Activated effector memory CD4-positive, alpha-beta T cell treated with anti-CD3 and anti-CD28 coated beads, Interleukin-2, amount 50 U/mL, for 16 hours (primary cell): ENCODE results near the gene COA1.
"Not testable (repeated sequence)": the region's sequence is repeated elsewhere in the genome, so short reads cannot be mapped to it uniquely, and the experiment has no call there.

Experiments
- DNase-seq: peaks from one replicate; pipeline ENCODE4 v3.0.0-alpha.2; 2020

COA1 gene

GRCh38 chr7:43729214-43729923, at the start of gene COA1:
TSS of gene COA1 (minus strand) at chr7:43729523. CDS start at chr7:43648614, 80,909 bp downstream.
- peak; percentile 93 for DNase-seq

DNA sequence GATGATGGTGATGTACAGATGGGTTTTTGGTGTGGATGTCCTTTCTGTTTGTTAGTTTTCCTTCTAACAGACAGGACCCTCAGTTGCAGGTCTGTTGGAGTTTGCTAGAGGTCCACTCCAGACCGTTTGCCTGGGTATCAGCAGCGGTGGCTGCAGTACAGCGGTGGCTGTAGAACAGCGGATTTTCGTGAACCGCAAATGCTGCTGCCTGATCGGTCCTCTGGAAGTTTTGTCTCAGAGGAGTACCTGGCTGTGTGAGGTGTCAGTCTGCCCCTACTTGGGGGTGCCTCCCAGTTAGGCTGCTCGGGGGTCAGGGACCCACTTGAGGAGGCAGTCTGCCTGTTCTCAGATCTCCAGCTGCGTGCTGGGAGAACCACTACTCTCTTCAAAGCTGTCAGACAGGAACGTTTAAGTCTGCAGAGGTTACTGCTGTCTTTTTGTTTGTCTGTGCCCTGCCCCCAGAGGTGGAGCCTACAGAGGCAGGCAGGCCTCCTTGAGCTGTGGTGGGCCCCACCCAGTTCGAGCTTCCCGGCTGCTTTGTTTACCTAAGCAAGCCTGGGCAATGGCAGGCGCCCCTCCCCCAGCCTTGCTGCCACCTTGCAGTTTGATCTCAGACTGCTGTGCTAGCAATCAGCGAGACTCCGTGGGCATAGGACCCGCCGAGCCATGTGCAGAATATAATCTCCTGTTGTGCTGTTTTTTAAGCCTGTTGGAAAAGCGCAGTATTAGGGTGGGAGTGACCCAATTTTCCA, 49.1 kb upstream of the COA1 start:
- not testable (repeated sequence) for DNase-seq

DNA sequence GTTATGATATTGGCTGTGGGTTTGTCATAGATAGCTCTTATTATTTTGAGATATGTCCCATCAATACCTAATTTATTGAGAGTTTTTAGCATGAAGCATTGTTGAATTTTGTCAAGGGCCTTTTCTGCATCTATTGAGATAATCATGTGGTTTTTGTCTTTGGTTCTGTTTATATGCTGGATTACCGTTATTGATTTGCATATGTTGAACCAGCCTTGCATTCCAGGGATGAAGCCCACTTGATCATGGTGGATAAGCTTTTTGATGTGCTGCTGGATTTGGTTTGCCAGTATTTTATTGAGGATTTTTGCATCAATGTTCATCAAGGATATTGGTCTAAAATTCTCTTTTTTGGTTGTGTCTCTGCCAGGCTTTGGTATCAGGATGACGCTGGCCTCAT, 45.9 kb upstream of the COA1 start:
- not testable (repeated sequence) for DNase-seq

GRCh38 chr7:43773268-43773667, 43.9 kb upstream of the COA1 start:
- DNase-seq: not testable (repeated sequence)

DNA sequence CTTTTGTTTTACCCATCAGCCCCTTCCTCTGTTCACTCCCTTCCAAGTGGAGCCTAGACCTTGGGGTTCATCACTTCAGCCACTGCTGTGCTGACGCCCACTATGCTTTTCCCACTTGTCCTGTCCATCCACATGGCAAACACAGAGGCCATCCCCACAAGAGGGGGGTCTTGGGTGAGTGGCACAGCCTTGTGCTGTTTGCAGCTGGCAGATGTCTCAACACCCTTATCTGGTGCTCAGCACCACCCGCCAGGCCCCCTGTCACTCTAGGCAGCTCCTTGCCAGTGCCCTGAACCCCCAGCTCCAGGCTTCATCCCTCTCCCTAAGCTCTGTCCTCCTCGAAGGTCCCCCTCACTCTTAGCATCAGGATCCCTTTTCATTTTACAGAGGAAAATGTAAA, 42.2 kb upstream of the COA1 start:
- no peak for DNase-seq

GRCh38 chr7:43771128-43771527, 41.8 kb upstream of the COA1 start:
- no peak for DNase-seq

GRCh38 chr7:43769791-43770465, 40.6 kb upstream of the COA1 start:
- no peak for DNase-seq

DNA sequence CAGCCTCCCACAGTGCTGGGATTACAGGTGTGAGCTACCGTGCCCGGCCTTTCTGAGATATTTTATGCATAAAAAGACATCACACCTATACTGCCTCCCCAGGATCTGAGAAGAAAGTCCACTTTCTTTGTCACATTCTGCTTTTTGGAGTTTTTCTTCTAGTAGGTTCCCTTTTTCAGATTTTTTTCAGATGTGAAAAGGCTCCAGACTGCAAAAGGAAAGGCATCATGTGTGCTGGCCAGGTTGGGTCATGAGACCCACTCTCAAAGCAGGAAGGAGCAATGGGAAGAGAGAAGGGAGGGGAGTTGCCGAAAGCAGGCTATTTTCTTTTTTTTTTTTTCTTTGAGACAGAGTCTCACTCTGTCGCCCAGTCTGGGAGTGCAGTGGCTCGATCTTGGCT, 40.0 kb upstream of the COA1 start:
- no peak for DNase-seq

DNA sequence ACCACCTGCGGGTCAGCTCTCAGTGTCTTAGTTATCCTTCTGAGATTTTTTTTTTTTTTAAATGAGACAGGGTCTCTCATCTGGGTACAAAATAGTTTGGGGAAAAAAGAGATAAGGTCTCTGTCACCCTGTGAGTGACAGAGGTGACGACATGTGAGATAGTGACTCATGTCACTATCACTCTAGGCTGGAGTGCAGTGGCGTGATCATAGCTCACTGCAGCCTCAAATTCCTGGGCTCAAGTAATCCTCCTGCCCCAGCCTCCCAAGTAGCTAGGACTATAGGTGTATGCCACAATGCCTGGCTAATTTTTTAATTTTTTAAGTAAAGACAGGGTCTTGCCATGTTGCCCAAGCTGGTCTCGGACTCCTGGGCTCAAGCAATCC, 39.6 kb upstream of the COA1 start:
- DNase-seq: no peak

DNA sequence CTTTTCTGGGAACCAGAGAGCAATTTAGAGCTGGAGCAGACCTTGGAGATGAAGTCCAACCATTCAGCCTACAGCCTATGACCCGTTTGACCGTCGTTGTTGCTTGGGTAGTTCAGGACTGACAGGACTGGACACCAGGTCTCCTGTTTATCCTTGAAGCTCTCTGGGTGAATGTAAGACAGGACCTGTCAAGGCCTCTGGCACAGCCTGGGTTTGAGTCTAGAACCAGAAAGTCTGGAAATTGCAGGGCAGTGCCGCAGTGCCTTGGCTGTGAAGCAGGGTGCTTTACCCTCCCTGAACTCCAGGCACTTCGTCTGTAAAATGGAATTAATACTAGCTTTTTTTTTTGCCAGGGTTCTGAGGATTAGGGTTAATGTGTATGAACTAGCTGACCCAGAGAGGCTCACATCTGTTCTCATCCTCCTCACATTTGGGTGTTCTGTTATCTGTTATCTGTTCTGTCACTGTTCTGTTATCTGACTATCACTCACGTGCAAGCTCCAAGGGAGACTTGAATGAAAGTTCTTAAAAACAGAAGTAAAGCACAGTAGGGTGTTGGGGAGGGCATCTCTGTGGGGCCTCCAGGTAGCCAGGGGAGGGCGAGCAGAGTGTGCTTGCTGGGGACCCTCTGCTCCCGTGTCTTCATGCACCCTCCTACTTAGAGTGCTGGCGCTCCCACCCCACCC, 39.0 kb upstream of the COA1 start:
- DNase-seq: no peak

DNA sequence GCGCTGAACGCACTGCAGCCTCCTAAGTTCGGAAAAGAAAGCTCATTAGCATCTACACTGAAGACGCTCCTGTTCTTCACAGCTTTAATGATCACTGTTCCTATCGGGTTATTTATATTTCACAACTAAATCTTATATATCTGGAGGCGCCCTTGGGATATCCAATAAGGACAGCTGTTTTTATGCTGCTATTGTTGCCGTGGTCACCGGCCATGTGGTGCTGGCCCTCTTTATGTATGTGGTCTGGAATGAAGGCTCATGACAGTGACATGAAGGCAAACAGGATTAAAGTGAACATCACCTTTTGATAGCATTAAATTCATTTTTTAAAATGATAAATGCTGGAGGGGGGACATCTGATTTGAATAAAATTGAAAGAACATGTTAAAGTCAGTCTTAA, 38.0 kb upstream of the COA1 start:
- DNase-seq: no peak

GRCh38 chr7:43766564-43766963, 37.2 kb upstream of the COA1 start:
- DNase-seq: no peak

DNA sequence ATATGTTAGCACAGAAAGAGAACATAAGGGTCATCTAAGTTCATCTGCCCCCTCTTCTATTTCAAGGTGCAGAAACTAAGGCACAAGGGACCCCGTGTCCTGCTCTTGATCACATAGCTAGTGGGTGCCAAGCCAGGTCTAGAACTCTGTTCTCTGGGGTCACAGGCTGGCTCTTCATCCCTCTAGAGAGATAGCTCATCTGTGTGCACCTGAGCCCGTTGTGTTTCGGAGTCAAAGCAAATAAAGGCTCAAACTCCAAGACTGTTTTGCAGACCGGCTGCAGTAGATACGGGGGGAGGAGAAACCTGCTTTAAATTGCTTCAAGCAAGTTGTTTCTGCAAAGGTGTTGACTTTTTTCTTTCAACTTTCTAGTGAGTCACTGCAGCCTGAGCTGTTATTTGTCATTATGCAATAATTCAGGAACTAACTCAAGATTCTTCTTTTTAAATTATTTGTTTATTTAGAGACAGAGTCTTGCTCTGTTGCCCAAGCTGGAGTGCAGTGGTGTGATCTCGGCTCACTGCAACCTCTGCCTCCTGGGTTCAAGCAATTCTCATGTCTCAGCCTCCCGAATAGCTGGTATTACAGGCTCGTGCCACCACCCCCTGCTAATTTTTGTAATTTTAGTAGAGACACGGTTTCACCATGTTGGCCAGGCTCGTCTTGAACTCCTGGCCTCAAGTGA, 35.6 kb upstream of the COA1 start:
- no peak for DNase-seq

GRCh38 chr7:43764039-43764761, 34.9 kb upstream of the COA1 start:
- DNase-seq: peak; percentile 71

DNA sequence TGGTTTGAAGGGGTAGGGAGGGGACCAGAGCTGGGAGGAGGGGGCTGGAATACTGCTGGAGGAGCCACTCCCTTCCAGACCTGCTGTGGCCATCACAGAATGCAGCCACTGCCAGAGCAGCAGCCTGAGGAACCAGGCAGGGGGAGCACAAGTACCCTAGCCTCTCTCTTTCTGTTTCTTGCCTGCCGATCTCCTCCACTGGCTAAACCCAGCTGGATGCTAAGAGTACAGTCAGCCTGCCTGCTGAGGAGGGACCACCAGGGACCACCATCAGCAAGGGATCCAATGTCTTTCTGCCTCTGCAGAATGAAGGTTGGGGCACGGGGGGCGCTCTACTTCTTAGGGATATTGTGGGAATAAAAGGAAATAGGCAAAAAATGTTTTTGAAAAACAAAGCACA, 33.9 kb upstream of the COA1 start:
- DNase-seq: no peak

DNA sequence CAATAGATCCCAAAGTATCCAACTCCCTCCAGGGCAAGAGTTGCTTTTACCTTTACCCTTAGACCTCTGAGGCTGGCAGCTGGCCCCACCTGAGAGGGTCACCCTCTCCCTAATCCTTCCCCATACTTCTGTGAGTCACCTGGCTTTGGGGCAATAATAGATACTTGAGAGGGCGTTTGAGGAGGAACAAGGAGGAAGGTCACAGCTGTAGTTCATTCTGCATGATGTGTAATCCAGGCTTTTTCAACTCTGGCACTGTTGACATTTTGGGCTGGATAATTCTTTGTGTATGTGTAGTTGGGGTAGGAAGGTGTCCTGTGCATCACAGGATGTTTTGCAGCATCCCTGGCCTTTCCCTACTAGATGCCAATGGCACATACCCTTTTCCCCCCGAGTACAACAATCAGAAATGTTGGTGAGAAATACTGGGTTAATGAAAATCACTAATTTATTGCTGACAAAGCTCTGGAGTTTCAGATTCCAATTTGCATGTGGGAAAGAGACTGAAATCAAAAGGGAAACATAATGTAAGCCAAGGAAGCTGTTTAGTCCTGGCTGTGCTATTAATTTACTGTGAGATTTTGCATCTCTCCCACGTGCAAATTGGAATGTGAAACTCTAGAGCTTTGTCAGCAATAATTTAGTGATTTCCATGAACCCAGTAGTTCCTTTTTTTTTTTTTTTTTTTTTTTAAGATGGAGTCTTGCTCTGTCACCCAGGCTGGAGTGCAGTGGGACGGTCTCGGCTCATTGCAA, 32.8 kb upstream of the COA1 start:
- DNase-seq: no peak

- DNase-seq: no peak
These were observed 32.1 kb upstream of the COA1 start for GRCh38 chr7:43761382-43761781.

GRCh38 chr7:43760861-43761260, 31.5 kb upstream of the COA1 start:
- DNase-seq: no peak

GRCh38 chr7:43758822-43759683, 29.7 kb upstream of the COA1 start:
- DNase-seq: peak; percentile 79
